BLaER1 treated with 17β-estradiol and CSF1 and Interleukin-3, amounts not matched to agents 10 nM and 100 nM (cell line): ENCODE results near the gene LEF1.
A peak's percentile ranks its signal among the peaks of the same experiment; 100 is the strongest.

Experiments used
- H3K27ac ChIP-seq, 11 experiments: shearing (Covaris generic); formaldehyde crosslinking; 2 replicates each; pipeline ENCODE4 v1.8.1; 2022
- H3K27me3 ChIP-seq, 11 experiments: shearing (Covaris generic); formaldehyde crosslinking; 2 replicates each; pipeline ENCODE4 v1.8.1; 2022
- H3K36me3 ChIP-seq, 11 experiments: shearing (Covaris generic); formaldehyde crosslinking; 2 replicates each; pipeline ENCODE4 v1.8.1; 2022
- H3K4me1 ChIP-seq, 10 experiments: shearing (Covaris generic); formaldehyde crosslinking; 2 replicates each; pipeline ENCODE4 v1.8.1; 2022
- H3K4me2 ChIP-seq, 11 experiments: shearing (Covaris generic); formaldehyde crosslinking; 2 replicates each; pipeline ENCODE4 v1.8.1; 2022
- H3K4me3 ChIP-seq, 10 experiments: shearing (Covaris generic); formaldehyde crosslinking; 2 replicates each; pipeline ENCODE4 v1.8.1; 2022
- H3K9ac ChIP-seq, 11 experiments: shearing (Covaris generic); formaldehyde crosslinking; 2 replicates each; pipeline ENCODE4 v1.8.1; 2022
- H3K9me3 ChIP-seq, 11 experiments: shearing (Covaris generic); formaldehyde crosslinking; replicated peaks in 1 of 11; 2 replicates each; pipeline ENCODE4 v1.8.1; 2022
- H4K20me1 ChIP-seq, 11 experiments: shearing (Covaris generic); formaldehyde crosslinking; 2 replicates each; pipeline ENCODE4 v1.8.1; 2022
- Cebpa-rat ChIP-seq, 11 experiments: shearing (Covaris generic); IDR thresholded peaks; 2 replicates each; pipeline ENCODE4 v1.8.1; 2022

The LEF1 gene

GRCh38 chr4:108109997-108110416 lies 58.7 kb downstream of the LEF1 start:
- H3K27ac ChIP-seq, result no peak overlapping the region
- H3K9ac ChIP-seq, result no peak overlapping the region
- no peak overlapping the region for H3K4me3 ChIP-seq
- H3K27me3 ChIP-seq, result no peaks in the 10 kb centered on the region
- peak overlapping the region; percentile 8 to 54 (median 42); a peak in 18 of 22 replicates for H3K4me2 ChIP-seq
- no peaks in the 10 kb centered on the region for H3K9me3 ChIP-seq
- H3K36me3 ChIP-seq, result peaks cover 0 to 92% (median 47%) of the 10 kb centered on the region in 11 experiments; a peak in 14 of 22 replicates
- peaks cover 29 to 64% (median 53%) of the 10 kb centered on the region in 10 experiments for H3K4me1 ChIP-seq
- H4K20me1 ChIP-seq, result peaks cover 0 to 100% (median 80%) of the 10 kb centered on the region in 11 experiments; a peak in 15 of 22 replicates
- TF ChIP-seq Cebpa-rat (IDR thresholded peaks at IDR 0.05), result no peak

- H3K9ac ChIP-seq, result no peak overlapping the region
- peak overlapping the region in 1 of 11 experiments; percentile 26; a peak in 1 of 22 replicates for H3K4me2 ChIP-seq
- no peak overlapping the region for H3K27ac ChIP-seq
- peaks cover 0 to 100% (median 71%) of the 10 kb centered on the region in 11 experiments; a peak in 16 of 22 replicates for H4K20me1 ChIP-seq
- TF ChIP-seq Cebpa-rat (IDR thresholded peaks at IDR 0.05), result no peak
- no peak overlapping the region for H3K4me3 ChIP-seq
- H3K9me3 ChIP-seq, result no peaks in the 10 kb centered on the region
- H3K36me3 ChIP-seq, result peaks cover 0 to 89% (median 52%) of the 10 kb centered on the region in 11 experiments; a peak in 14 of 22 replicates
- peaks cover 20 to 61% (median 46%) of the 10 kb centered on the region in 10 experiments for H3K4me1 ChIP-seq
- no peaks in the 10 kb centered on the region for H3K27me3 ChIP-seq
These were observed 59.6 kb downstream of the LEF1 start for GRCh38 chr4:108109111-108109510.

- Histone ChIP-seq H3K9ac (no peak overlapping the region), H3K27ac (0 out of 22 replicates have a peak overlapping the region, but pooled peaks of 1 of the 11 experiments have one; percentile 9), H3K4me1 (peaks cover 11 to 55% (median 35%) of the 10 kb centered on the region in 10 experiments), H3K27me3 (no peaks in the 10 kb centered on the region), H4K20me1 (peaks cover 0 to 100% (median 59%) of the 10 kb centered on the region in 11 experiments; a peak in 14 of 22 replicates), H3K36me3 (peaks cover 0 to 93% (median 52%) of the 10 kb centered on the region in 11 experiments; a peak in 14 of 22 replicates), H3K4me2 (no peak overlapping the region), H3K9me3 (no peaks in the 10 kb centered on the region), H3K4me3 (no peak overlapping the region)
- no peak for TF ChIP-seq Cebpa-rat (IDR thresholded peaks at IDR 0.05)
These were observed 60.9 kb downstream of the LEF1 start for GRCh38 chr4:108107729-108108382.

GRCh38 chr4:108107101-108107500 lies 61.6 kb downstream of the LEF1 start:
- H3K9ac ChIP-seq, result no peak overlapping the region
- H3K36me3 ChIP-seq, result peaks cover 0 to 93% (median 44%) of the 10 kb centered on the region in 11 experiments; a peak in 14 of 22 replicates
- H3K9me3 ChIP-seq, result no peaks in the 10 kb centered on the region
- peaks cover 0 to 100% (median 51%) of the 10 kb centered on the region in 11 experiments; a peak in 14 of 22 replicates for H4K20me1 ChIP-seq
- no peak overlapping the region for H3K4me3 ChIP-seq
- no peaks in the 10 kb centered on the region for H3K27me3 ChIP-seq
- H3K4me1 ChIP-seq, result peaks cover 10 to 55% (median 30%) of the 10 kb centered on the region in 10 experiments; a peak in 19 of 20 replicates
- H3K4me2 ChIP-seq, result no peak overlapping the region
- no peak for TF ChIP-seq Cebpa-rat (IDR thresholded peaks at IDR 0.05)
- H3K27ac ChIP-seq, result no peak overlapping the region

GRCh38 chr4:108106186-108106585 lies 62.5 kb downstream of the LEF1 start:
- H3K36me3 ChIP-seq, result peaks cover 0 to 91% (median 36%) of the 10 kb centered on the region in 11 experiments; a peak in 14 of 22 replicates
- no peak overlapping the region for H3K4me3 ChIP-seq
- H3K27ac ChIP-seq, result no peak overlapping the region
- peaks cover 0 to 100% (median 45%) of the 10 kb centered on the region in 11 experiments; a peak in 14 of 22 replicates for H4K20me1 ChIP-seq
- no peak for TF ChIP-seq Cebpa-rat (IDR thresholded peaks at IDR 0.05)
- peaks cover 14 to 55% (median 30%) of the 10 kb centered on the region in 10 experiments; a peak in 19 of 20 replicates for H3K4me1 ChIP-seq
- no peak overlapping the region for H3K9ac ChIP-seq
- H3K27me3 ChIP-seq, result no peaks in the 10 kb centered on the region
- H3K4me2 ChIP-seq, result no peak overlapping the region
- H3K9me3 ChIP-seq, result no peaks in the 10 kb centered on the region

GRCh38 chr4:108103099-108103862 lies 65.5 kb downstream of the LEF1 start:
- no peaks in the 10 kb centered on the region for H3K27me3 ChIP-seq
- peaks cover 0 to 96% (median 37%) of the 10 kb centered on the region in 11 experiments; a peak in 14 of 22 replicates for H4K20me1 ChIP-seq
- H3K4me1 ChIP-seq, result peaks cover 16 to 42% (median 26%) of the 10 kb centered on the region in 10 experiments
- no peak overlapping the region for H3K4me3 ChIP-seq
- no peaks in the 10 kb centered on the region for H3K9me3 ChIP-seq
- H3K9ac ChIP-seq, result no peak overlapping the region
- H3K4me2 ChIP-seq, result no peak overlapping the region
- peaks cover 0 to 68% (median 19%) of the 10 kb centered on the region in 11 experiments; a peak in 14 of 22 replicates for H3K36me3 ChIP-seq
- H3K27ac ChIP-seq, result no peak overlapping the region
- no peak for TF ChIP-seq Cebpa-rat (IDR thresholded peaks at IDR 0.05)

GRCh38 chr4:108100827-108101226 lies 67.9 kb downstream of the LEF1 start:
- H3K27ac ChIP-seq, result no peak overlapping the region
- H4K20me1 ChIP-seq, result peaks cover 0 to 96% (median 22%) of the 10 kb centered on the region in 11 experiments; a peak in 14 of 22 replicates
- H3K4me3 ChIP-seq, result no peak overlapping the region
- TF ChIP-seq Cebpa-rat (IDR thresholded peaks at IDR 0.05), result no peak
- peak overlapping the region in 1 of 11 experiments; percentile 48; a peak in 1 of 22 replicates for H3K9ac ChIP-seq
- H3K4me2 ChIP-seq, result peak overlapping the region; percentile 8 to 67 (median 40); a peak in 15 of 22 replicates
- peaks cover 18 to 42% (median 28%) of the 10 kb centered on the region in 10 experiments for H3K4me1 ChIP-seq
- peaks cover 0 to 68% (median 8%) of the 10 kb centered on the region in 11 experiments; a peak in 13 of 22 replicates for H3K36me3 ChIP-seq
- no peaks in the 10 kb centered on the region for H3K9me3 ChIP-seq
- no peaks in the 10 kb centered on the region for H3K27me3 ChIP-seq

- TF ChIP-seq Cebpa-rat (IDR thresholded peaks at IDR 0.05), result no peak
- Histone ChIP-seq H3K9ac (no peak overlapping the region), H3K4me3 (no peak overlapping the region), H4K20me1 (peaks cover 0 to 96% (median 27%) of the 10 kb centered on the region in 11 experiments; a peak in 14 of 22 replicates), H3K4me1 (peaks cover 18 to 51% (median 28%) of the 10 kb centered on the region in 10 experiments), H3K36me3 (peaks cover 0 to 70% (median 11%) of the 10 kb centered on the region in 11 experiments; a peak in 12 of 22 replicates), H3K9me3 (no peaks in the 10 kb centered on the region), H3K27me3 (no peaks in the 10 kb centered on the region), H3K27ac (no peak overlapping the region), H3K4me2 (peak overlapping the region in 5 of 11 experiments; percentile 29 to 67 (median 46); a peak in 5 of 22 replicates)
These were observed 68.9 kb downstream of the LEF1 start for GRCh38 chr4:108099838-108100237.
